Measurements from ENCODE around the gene POU6F2. TPM values are rescaled to one million over a fixed set of nuclear protein-coding genes. Genes with fewer than 3 reads are reported as not detected.

Gene POU6F2
- total RNA-seq, 2 donors from 2014 or later, result 0.14 to 0.16 TPM

- ATAC-seq (replicated peaks in 1 of 2), result no peak
- no peaks in the 10 kb centered on the region for H3K27me3 Mint-ChIP-seq (ENCODE audit: low read depth)
- no peaks in the 10 kb centered on the region for H3K36me3 Mint-ChIP-seq (ENCODE audit: insufficient read depth in 2 of 2)
- H3K4me1 Mint-ChIP-seq (ENCODE audit: low read depth), result no peaks in the 10 kb centered on the region
- no peaks in the 10 kb centered on the region for H3K9me3 Mint-ChIP-seq
- DNase-seq, result no peak
- H3K27ac Mint-ChIP-seq, result no peak overlapping the region
- no peak overlapping the region for H3K4me3 Mint-ChIP-seq
Measured at GRCh38 chr7:39197831-39198230, 220.1 kb downstream of the POU6F2 start.

GRCh38 chr7:39198556-39198955 is 220.8 kb downstream of the POU6F2 start:
- no peaks in the 10 kb centered on the region for H3K4me1 Mint-ChIP-seq (ENCODE audit: low read depth)
- no peak for DNase-seq
- no peak overlapping the region for H3K27ac Mint-ChIP-seq
- H3K9me3 Mint-ChIP-seq, result no peaks in the 10 kb centered on the region
- H3K4me3 Mint-ChIP-seq, result no peak overlapping the region
- no peak for ATAC-seq (replicated peaks in 1 of 2)
- H3K27me3 Mint-ChIP-seq (ENCODE audit: low read depth), result no peaks in the 10 kb centered on the region
- H3K36me3 Mint-ChIP-seq (ENCODE audit: insufficient read depth in 2 of 2), result no peaks in the 10 kb centered on the region

- no peak for ATAC-seq (replicated peaks in 1 of 2)
- Mint-ChIP-seq H3K27ac (no peak overlapping the region), H3K4me3 (no peak overlapping the region), H3K9me3 (no peaks in the 10 kb centered on the region), H3K4me1 (ENCODE audit: low read depth) (no peaks in the 10 kb centered on the region), H3K27me3 (ENCODE audit: low read depth) (no peaks in the 10 kb centered on the region), H3K36me3 (ENCODE audit: insufficient read depth in 2 of 2) (no peaks in the 10 kb centered on the region)
- no peak for DNase-seq
Measured at GRCh38 chr7:39199006-39199405, 221.3 kb downstream of the POU6F2 start.

GRCh38 chr7:39199951-39200350 is 222.2 kb downstream of the POU6F2 start:
- H3K27ac Mint-ChIP-seq, result no peak overlapping the region
- H3K36me3 Mint-ChIP-seq (ENCODE audit: insufficient read depth in 2 of 2), result no peaks in the 10 kb centered on the region
- ATAC-seq (replicated peaks in 1 of 2) (no peak), DNase-seq (no peak)
- H3K4me1 Mint-ChIP-seq (ENCODE audit: low read depth), result no peaks in the 10 kb centered on the region
- H3K4me3 Mint-ChIP-seq, result no peak overlapping the region
- H3K9me3 Mint-ChIP-seq, result no peaks in the 10 kb centered on the region
- H3K27me3 Mint-ChIP-seq (ENCODE audit: low read depth), result no peaks in the 10 kb centered on the region

GRCh38 chr7:39202041-39202440 is 224.3 kb downstream of the POU6F2 start:
- no peak for ATAC-seq (replicated peaks in 1 of 2)
- no peak overlapping the region for H3K4me3 Mint-ChIP-seq
- no peaks in the 10 kb centered on the region for H3K36me3 Mint-ChIP-seq (ENCODE audit: insufficient read depth in 2 of 2)
- no peak overlapping the region for H3K27ac Mint-ChIP-seq
- H3K27me3 Mint-ChIP-seq (ENCODE audit: low read depth), result no peaks in the 10 kb centered on the region
- no peaks in the 10 kb centered on the region for H3K4me1 Mint-ChIP-seq (ENCODE audit: low read depth)
- DNase-seq, result no peak
- no peaks in the 10 kb centered on the region for H3K9me3 Mint-ChIP-seq

- DNase-seq (no peak), ATAC-seq (replicated peaks in 1 of 2) (no peak)
- H3K27ac Mint-ChIP-seq, result no peak overlapping the region
- H3K27me3 Mint-ChIP-seq (ENCODE audit: low read depth), result peaks cover 6% of the 10 kb centered on the region
- peaks cover 0 to 2% of the 10 kb centered on the region in 2 donors for H3K9me3 Mint-ChIP-seq
- no peaks in the 10 kb centered on the region for H3K36me3 Mint-ChIP-seq (ENCODE audit: insufficient read depth in 2 of 2)
- H3K4me3 Mint-ChIP-seq, result no peak overlapping the region
- no peaks in the 10 kb centered on the region for H3K4me1 Mint-ChIP-seq (ENCODE audit: low read depth)
Measured at GRCh38 chr7:39210362-39210761, 232.7 kb downstream of the POU6F2 start.

GRCh38 chr7:39211581-39211980 is 233.9 kb downstream of the POU6F2 start:
- ATAC-seq (replicated peaks in 1 of 2), result no peak
- no peak for DNase-seq
- no peaks in the 10 kb centered on the region for H3K4me1 Mint-ChIP-seq (ENCODE audit: low read depth)
- H3K27ac Mint-ChIP-seq, result no peak overlapping the region
- H3K27me3 Mint-ChIP-seq (ENCODE audit: low read depth), result peaks cover 14% of the 10 kb centered on the region
- no peaks in the 10 kb centered on the region for H3K36me3 Mint-ChIP-seq (ENCODE audit: insufficient read depth in 2 of 2)
- peaks cover 0 to 2% of the 10 kb centered on the region in 2 donors for H3K9me3 Mint-ChIP-seq
- H3K4me3 Mint-ChIP-seq, result no peak overlapping the region

GRCh38 chr7:39212876-39213275 is 235.2 kb downstream of the POU6F2 start:
- no peaks in the 10 kb centered on the region for H3K4me1 Mint-ChIP-seq (ENCODE audit: low read depth)

GRCh38 chr7:39217783-39218182 is 240.1 kb downstream of the POU6F2 start:
- H3K4me3 Mint-ChIP-seq, result no peak overlapping the region
- DNase-seq (no peak), ATAC-seq (replicated peaks in 1 of 2) (no peak)
- no peaks in the 10 kb centered on the region for H3K9me3 Mint-ChIP-seq
- no peaks in the 10 kb centered on the region for H3K36me3 Mint-ChIP-seq (ENCODE audit: insufficient read depth in 2 of 2)
- no peaks in the 10 kb centered on the region for H3K4me1 Mint-ChIP-seq (ENCODE audit: low read depth)
- peaks cover 14% of the 10 kb centered on the region for H3K27me3 Mint-ChIP-seq (ENCODE audit: low read depth)
- H3K27ac Mint-ChIP-seq, result no peak overlapping the region

More at GRCh38 chr7:39212876-39213275, 235.2 kb downstream of the POU6F2 start:
- DNase-seq (no peak), ATAC-seq (replicated peaks in 1 of 2) (no peak)
- Mint-ChIP-seq H3K9me3 (peaks cover 0 to 2% of the 10 kb centered on the region in 2 donors), H3K4me3 (no peak overlapping the region), H3K27me3 (ENCODE audit: low read depth) (peaks cover 14% of the 10 kb centered on the region), H3K27ac (no peak overlapping the region), H3K36me3 (ENCODE audit: insufficient read depth in 2 of 2) (no peaks in the 10 kb centered on the region)

GRCh38 chr7:39219869-39220268 is 242.2 kb downstream of the POU6F2 start:
- ATAC-seq (replicated peaks in 1 of 2), result no peak
- Mint-ChIP-seq H3K9me3 (peaks cover 0 to 2% of the 10 kb centered on the region in 2 donors), H3K4me1 (ENCODE audit: low read depth) (no peaks in the 10 kb centered on the region), H3K36me3 (ENCODE audit: insufficient read depth in 2 of 2) (no peaks in the 10 kb centered on the region), H3K4me3 (no peak overlapping the region), H3K27ac (no peak overlapping the region), H3K27me3 (ENCODE audit: low read depth) (peaks cover 8% of the 10 kb centered on the region)
- no peak for DNase-seq

- ATAC-seq (replicated peaks in 1 of 2), result no peak
- H3K4me1 Mint-ChIP-seq (ENCODE audit: low read depth), result no peaks in the 10 kb centered on the region
- peaks cover 0 to 2% of the 10 kb centered on the region in 2 donors for H3K9me3 Mint-ChIP-seq
- no peak overlapping the region for H3K4me3 Mint-ChIP-seq
- no peak overlapping the region for H3K27ac Mint-ChIP-seq
- DNase-seq, result no peak
- H3K36me3 Mint-ChIP-seq (ENCODE audit: insufficient read depth in 2 of 2), result no peaks in the 10 kb centered on the region
- H3K27me3 Mint-ChIP-seq (ENCODE audit: low read depth), result no peaks in the 10 kb centered on the region
Measured at GRCh38 chr7:39221901-39222300, 244.2 kb downstream of the POU6F2 start.

- H3K4me3 Mint-ChIP-seq, result no peak overlapping the region
- no peaks in the 10 kb centered on the region for H3K9me3 Mint-ChIP-seq
- H3K36me3 Mint-ChIP-seq (ENCODE audit: insufficient read depth in 2 of 2), result no peaks in the 10 kb centered on the region
- ATAC-seq (replicated peaks in 1 of 2) (no peak), DNase-seq (no peak)
- no peaks in the 10 kb centered on the region for H3K27me3 Mint-ChIP-seq (ENCODE audit: low read depth)
- no peak overlapping the region for H3K27ac Mint-ChIP-seq
- no peaks in the 10 kb centered on the region for H3K4me1 Mint-ChIP-seq (ENCODE audit: low read depth)
Measured at GRCh38 chr7:39228946-39229345, 251.2 kb downstream of the POU6F2 start.

GRCh38 chr7:39233851-39234529 is 256.3 kb downstream of the POU6F2 start:
- DNase-seq (no peak), ATAC-seq (replicated peaks in 1 of 2) (no peak)
- Mint-ChIP-seq H3K9me3 (no peaks in the 10 kb centered on the region), H3K27me3 (ENCODE audit: low read depth) (no peaks in the 10 kb centered on the region), H3K36me3 (ENCODE audit: insufficient read depth in 2 of 2) (no peaks in the 10 kb centered on the region), H3K4me1 (ENCODE audit: low read depth) (no peaks in the 10 kb centered on the region), H3K27ac (no peak overlapping the region), H3K4me3 (no peak overlapping the region)

GRCh38 chr7:39238234-39238869 is 260.6 kb downstream of the POU6F2 start:
- peaks cover 0 to 2% of the 10 kb centered on the region in 2 donors for H3K9me3 Mint-ChIP-seq
- H3K4me3 Mint-ChIP-seq, result no peak overlapping the region

More at GRCh38 chr7:39238234-39238869, 260.6 kb downstream of the POU6F2 start:
- Mint-ChIP-seq H3K27me3 (ENCODE audit: low read depth) (peaks cover 6% of the 10 kb centered on the region), H3K36me3 (ENCODE audit: insufficient read depth in 2 of 2) (no peaks in the 10 kb centered on the region), H3K4me1 (ENCODE audit: low read depth) (no peaks in the 10 kb centered on the region), H3K27ac (no peak overlapping the region)
- no peak for DNase-seq
- ATAC-seq (replicated peaks in 1 of 2), result no peak

All from activated T-cell treated with anti-CD3 and anti-CD28 coated beads, Interleukin-2, amount 50 U/mL, for 72 hours (primary cell).